Measurements from ENCODE around the gene TMEM213. TPM values are rescaled to one million over a fixed set of nuclear protein-coding genes. Genes with fewer than 3 reads are reported as not detected.

The TMEM213 gene
- total RNA-seq, 4 donors from 2014 or later = not detected

- Histone ChIP-seq H3K27me3 (peaks cover 0 to 16% (median 0%) of the 10 kb centered on the region in 4 donors), H3K9me3 (no peaks in the 10 kb centered on the region), H3K4me1 (no peaks in the 10 kb centered on the region), H3K27ac (replicated peaks in 1 of 4) (no peak overlapping the region), H3K36me3 (no peaks in the 10 kb centered on the region), H3K4me3 (no peak overlapping the region)
- 61% methylated on average over 12 of the region's 12 CpGs for whole genome bisulfite sequencing
- TF ChIP-seq POLR2AphosphoS5 (IDR thresholded peaks at IDR 0.05) (no peak), POLR2A (IDR thresholded peaks at IDR 0.05; ENCODE audit: low read depth) (no peak), EP300 (IDR thresholded peaks at IDR 0.05) (no peak), CTCF (IDR thresholded peaks at IDR 0.05) (no peak)
- intact Hi-C loops (cut with DNase I) = no loop called here
- no peak for DNase-seq (ENCODE audit: extremely low spot score)
Observed at GRCh38 chr7:138752518-138753149, 45.2 kb upstream of the TMEM213 start.

GRCh38 chr7:138753150-138753518 lies 44.7 kb upstream of the TMEM213 start:
- Histone ChIP-seq H3K27ac (replicated peaks in 1 of 4) (no peak overlapping the region), H3K4me1 (no peaks in the 10 kb centered on the region), H3K9me3 (no peaks in the 10 kb centered on the region), H3K36me3 (no peaks in the 10 kb centered on the region), H3K4me3 (no peak overlapping the region), H3K27me3 (peaks cover 0 to 16% (median 0%) of the 10 kb centered on the region in 4 donors)
- WGBS = 61% methylated on average over 8 of the region's 8 CpGs
- intact Hi-C loops (cut with DNase I) = no loop called here
- DNase-seq (ENCODE audit: extremely low spot score) = no peak
- TF ChIP-seq EP300 (IDR thresholded peaks at IDR 0.05) (no peak), POLR2A (IDR thresholded peaks at IDR 0.05; ENCODE audit: low read depth) (no peak), CTCF (IDR thresholded peaks at IDR 0.05) (no peak), POLR2AphosphoS5 (IDR thresholded peaks at IDR 0.05) (no peak)

- 57% methylated on average over 5 of the region's 5 CpGs for WGBS
- TF ChIP-seq POLR2AphosphoS5 (IDR thresholded peaks at IDR 0.05) = no peak
- TF ChIP-seq CTCF (IDR thresholded peaks at IDR 0.05) = no peak
- TF ChIP-seq POLR2A (IDR thresholded peaks at IDR 0.05; ENCODE audit: low read depth) = no peak
- no peak for TF ChIP-seq EP300 (IDR thresholded peaks at IDR 0.05)
- Histone ChIP-seq H3K4me3 (no peak overlapping the region), H3K9me3 (no peaks in the 10 kb centered on the region), H3K27ac (replicated peaks in 1 of 4) (no peak overlapping the region), H3K36me3 (no peaks in the 10 kb centered on the region), H3K4me1 (no peaks in the 10 kb centered on the region), H3K27me3 (peaks cover 0 to 16% (median 0%) of the 10 kb centered on the region in 4 donors)
- intact Hi-C loops (cut with DNase I) = no loop called here
- DNase-seq (ENCODE audit: extremely low spot score) = no peak
Observed at GRCh38 chr7:138753610-138754009, 44.2 kb upstream of the TMEM213 start.

DNA sequence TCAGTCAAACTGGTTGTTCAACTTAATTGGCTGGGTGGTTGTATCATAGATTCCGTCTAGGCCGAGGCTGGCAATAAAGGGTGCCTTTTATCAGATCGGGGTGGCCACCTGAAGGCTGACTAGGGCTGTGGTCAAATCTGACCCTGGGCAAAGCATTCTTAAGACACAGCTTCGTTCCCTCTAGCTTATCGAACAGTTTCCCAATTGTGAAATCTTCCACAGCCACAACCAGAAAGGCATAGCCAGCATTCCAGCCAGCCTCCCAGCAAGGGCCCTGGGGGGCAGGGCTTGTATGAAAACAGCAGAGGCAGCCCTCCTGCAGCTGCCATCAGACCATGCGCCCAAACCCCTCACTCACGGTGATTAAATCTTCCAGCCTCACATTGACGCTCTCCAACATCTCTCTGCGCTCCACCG lies 42.5 kb upstream of the TMEM213 start:
- no peak for DNase-seq (ENCODE audit: extremely low spot score)
- 73% methylated on average over 9 of the region's 10 CpGs for WGBS
- Histone ChIP-seq H3K27me3 (peaks cover 0 to 16% (median 0%) of the 10 kb centered on the region in 4 donors), H3K4me3 (no peak overlapping the region), H3K4me1 (no peaks in the 10 kb centered on the region), H3K9me3 (no peaks in the 10 kb centered on the region), H3K36me3 (no peaks in the 10 kb centered on the region), H3K27ac (replicated peaks in 1 of 4) (no peak overlapping the region)
- TF ChIP-seq POLR2AphosphoS5 (IDR thresholded peaks at IDR 0.05) = no peak
- TF ChIP-seq POLR2A (IDR thresholded peaks at IDR 0.05; ENCODE audit: low read depth) = no peak
- intact Hi-C loops (cut with DNase I) = no loop called here

GRCh38 chr7:138755842-138756590 lies 41.8 kb upstream of the TMEM213 start:
- intact Hi-C loops (cut with DNase I) = no loop called here
- Histone ChIP-seq H3K9me3 (no peaks in the 10 kb centered on the region), H3K4me3 (no peak overlapping the region), H3K36me3 (no peaks in the 10 kb centered on the region), H3K4me1 (no peaks in the 10 kb centered on the region), H3K27me3 (peaks cover 0 to 9% (median 0%) of the 10 kb centered on the region in 4 donors), H3K27ac (replicated peaks in 1 of 4) (no peak overlapping the region)
- no peak for TF ChIP-seq POLR2A (IDR thresholded peaks at IDR 0.05; ENCODE audit: low read depth)
- 60% methylated on average over 4 of the region's 4 CpGs for WGBS
- DNase-seq (ENCODE audit: extremely low spot score) = no peak

Data from esophagus muscularis mucosa (tissue), 4 donors.